ENCODE results near the gene HIF1A. TPM values are rescaled to one million over a fixed set of nuclear protein-coding genes. Genes with fewer than 3 reads are reported as not detected.

The HIF1A gene
- total and polyA plus RNA-seq, 2 of the 13 experiments (the other 11 are each of a cell fraction or from before 2014, with no cell fraction given), result 41.0 to 126 TPM

GRCh38 chr14:61673305-61673704, 22.0 kb upstream of the HIF1A start:
- CTCF ChIA-PET (ENCODE audit: low intra/inter-chr PET ratio, low total read pairs), result no interaction called here
- Histone ChIP-seq H3K4me3 (replicated peaks in 1 of 3; ENCODE audit: insufficient read depth in 1 of 3, low read depth in 2 of 3, low read length in 3 of 3) (no peak overlapping the region), H2AFZ (ENCODE audit: low read length) (no peak overlapping the region), H3K9ac (ENCODE audit: insufficient read depth, low read depth, low read length) (no peak overlapping the region), H4K20me1 (ENCODE audit: insufficient read depth, low read length) (no peaks in the 10 kb centered on the region), H3K9me3 (ENCODE audit: low read length) (no peaks in the 10 kb centered on the region), H3K4me2 (ENCODE audit: low read depth, low read length) (no peak overlapping the region), H3K4me1 (ENCODE audit: insufficient read depth, low read length) (peaks cover 9% of the 10 kb centered on the region), H3K27ac (ENCODE audit: extremely low read length, insufficient read depth, low read length) (no peak overlapping the region), H3K27me3 (ENCODE audit: control insufficient read depth in 1 of 2, insufficient read depth in 2 of 2, low read length in 2 of 2) (peaks cover 0 to 9% of the 10 kb centered on the region in 2 experiments; a peak in 2 of 5 replicates), H3K79me2 (ENCODE audit: insufficient read depth, low read length) (no peaks in the 10 kb centered on the region), H3K36me3 (replicated peaks in 1 of 2; ENCODE audit: control insufficient read depth in 1 of 2, insufficient read depth in 2 of 2, low read length in 2 of 2) (no peaks in the 10 kb centered on the region)
- POLR2A ChIA-PET, result no interaction called here
- ATAC-seq (no peak), FAIRE-seq (no peak), DNase-seq (ENCODE audit: low spot score) (no peak)
- no peak for TF ChIP-seq ZNF781 (CRISPR knock-in tag; IDR thresholded peaks at IDR 0.05; ENCODE audit: borderline replicate concordance, not compliant biosample characterization)
- no peak for TF ChIP-seq TEF (CRISPR knock-in tag; IDR thresholded peaks at IDR 0.05)
- TF ChIP-seq THRA (CRISPR knock-in tag; IDR thresholded peaks at IDR 0.05; ENCODE audit: borderline replicate concordance), result no peak
- no peak for TF ChIP-seq POGK (CRISPR knock-in tag; conservative IDR thresholded peaks at IDR 0.05)
- TF ChIP-seq HIC2 (CRISPR knock-in tag; IDR thresholded peaks at IDR 0.05; ENCODE audit: low read depth), result no peak
- TF ChIP-seq GFI1 (CRISPR knock-in tag; IDR thresholded peaks at IDR 0.05; ENCODE audit: borderline replicate concordance), result no peak
- no peak for TF ChIP-seq ZNF639 (CRISPR knock-in tag; conservative IDR thresholded peaks at IDR 0.05)
- TF ChIP-seq HDAC6 (IDR thresholded peaks at IDR 0.05; ENCODE audit: low read depth, low read length), result no peak
- TF ChIP-seq BORCS8-MEF2B (CRISPR knock-in tag; IDR thresholded peaks at IDR 0.05), result no peak
- no peak for TF ChIP-seq TFDP1 (CRISPR knock-in tag; IDR thresholded peaks at IDR 0.05; ENCODE audit: borderline replicate concordance)
- TF ChIP-seq CCAR2 (optimal IDR thresholded peaks at IDR 0.05; ENCODE audit: low read depth, low read length), result no peak
- no peak for TF ChIP-seq POLR2AphosphoS5 (IDR thresholded peaks at IDR 0.05; ENCODE audit: low read depth, low read length)
- TF ChIP-seq ZNF720 (CRISPR knock-in tag; IDR thresholded peaks at IDR 0.05), result no peak
- no peak for TF ChIP-seq FIP1L1 (IDR thresholded peaks at IDR 0.05; ENCODE audit: borderline replicate concordance, insufficient read depth, low read depth, low read length)
- in situ Hi-C loops (cut with HindIII; ENCODE audit: extremely low pct_ligation_motif_present, low pct_unique_long_range_greater_than_20kb) (no loop called here), intact Hi-C loops (cut with micrococcal nuclease; ENCODE audit: unreplicated experiment) (no loop called here)
- 50% methylated on average over 5 of the region's 5 CpGs for whole genome bisulfite sequencing (ENCODE audit: low lambda C conversion rate)
- BruUV-seq (replicated peaks), result no TSS peak

Measured in HepG2 (cell line).